Fibroblast of mammary gland (primary cell): ENCODE data around the gene SCYL1.
A peak's percentile ranks its signal among the peaks of the same experiment; 100 is the strongest.
"Not testable (repeated sequence)": the region's sequence is repeated elsewhere in the genome, so short reads cannot be mapped to it uniquely, and the experiment has no call there.

Experiments used
- DNase-seq: peaks from one replicate; pipeline ENCODE4 v3.0.0-alpha.2; 2010; ENCODE audit warnings: low read depth
- H3K4me3 ChIP-seq: 2 replicates; pipeline ENCODE4 v1.5.1; 2011; ENCODE audit warnings: low read depth, mild to moderate bottlenecking, low read length, moderate library complexity; ENCODE audit not compliant: control insufficient read depth
- CTCF ChIP-seq: conservative IDR thresholded peaks from 2 replicates; pipeline ENCODE4 v1.5.1; 2011; ENCODE audit warnings: low read depth, low read length, inconsistent platforms; ENCODE audit not compliant: control insufficient read depth, insufficient read depth

The SCYL1 gene

GRCh38 chr11:65563601-65564000 is 38.7 kb downstream of the SCYL1 start:
- no peak overlapping the region for H3K4me3 ChIP-seq
- peak; percentile 29 for DNase-seq
- TF ChIP-seq CTCF: no peak

- H3K4me3 ChIP-seq, DNase-seq: not testable (repeated sequence)
These were observed 40.1 kb downstream of the SCYL1 start for GRCh38 chr11:65564879-65565559.

- DNase-seq: no peak
- H3K4me3 ChIP-seq: no peak overlapping the region
- TF ChIP-seq CTCF: no peak
These were observed 41.0 kb downstream of the SCYL1 start for GRCh38 chr11:65565624-65566453.

- H3K4me3 ChIP-seq: peak overlapping the region; percentile 87
- no peak for TF ChIP-seq CTCF
- DNase-seq: no peak
These were observed 44.5 kb downstream of the SCYL1 start for GRCh38 chr11:65569164-65569972.

GRCh38 chr11:65569973-65570918 is 45.4 kb downstream of the SCYL1 start, which contains the start of gene ZNRD2:
ZNRD2 (plus strand) TSS chr11:65570477; CDS start chr11:65570492, 15 bp downstream.
- peak; percentile 26 for TF ChIP-seq CTCF
- H3K4me3 ChIP-seq: peak within 1 kb of the TSS; percentile 87
- DNase-seq: peak; percentile 98

GRCh38 chr11:65571420-65571819 is 46.5 kb downstream of the SCYL1 start:
- H3K4me3 ChIP-seq: peak overlapping the region; percentile 87
- no peak for TF ChIP-seq CTCF

More at GRCh38 chr11:65571420-65571819, 46.5 kb downstream of the SCYL1 start:
- no peak for DNase-seq
